ENCODE data around the gene COL5A1. TPM values are rescaled to one million over a fixed set of nuclear protein-coding genes. Genes with fewer than 3 reads are reported as not detected.

The COL5A1 gene
- total RNA-seq, 1 donor = 188 TPM

DNA sequence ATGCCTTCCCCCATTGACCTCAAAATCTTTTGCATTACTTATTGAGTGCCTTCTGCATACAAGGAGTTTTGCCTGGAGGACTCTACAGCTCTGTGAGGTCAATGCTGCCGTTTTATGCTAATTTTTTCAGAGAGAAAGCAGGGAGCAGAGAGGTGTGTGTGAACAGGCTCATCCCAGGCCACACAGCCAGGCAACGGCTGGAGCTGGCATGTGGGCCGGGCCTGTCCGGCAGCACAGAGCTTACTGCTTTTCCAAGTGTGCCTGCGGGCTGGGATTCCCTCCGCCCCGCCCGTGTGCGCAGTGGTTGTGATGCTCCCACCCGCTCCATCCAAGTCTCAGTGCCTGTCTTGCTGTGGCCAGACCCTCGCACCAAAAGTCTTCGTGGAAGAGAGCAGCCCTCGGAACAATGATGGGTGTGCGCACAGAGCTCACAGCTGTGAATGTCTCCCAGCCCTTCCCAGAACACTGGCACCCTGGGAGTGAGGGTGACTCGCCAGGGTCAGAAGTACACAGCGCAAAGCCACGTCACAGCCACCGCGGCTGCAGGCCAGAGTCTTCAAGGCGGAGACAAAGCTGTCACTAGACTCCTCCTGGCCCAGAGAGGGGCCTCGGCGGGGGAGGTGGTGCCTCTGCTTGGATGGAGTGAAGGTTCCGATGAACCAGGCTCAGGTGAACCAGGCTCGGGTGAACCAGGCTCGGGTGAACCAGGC lies 82.8 kb downstream of the COL5A1 start:
- no peak for TF ChIP-seq CTCF (IDR thresholded peaks at IDR 0.05; ENCODE audit: insufficient read depth, low read length)
- no peak overlapping the region for H3K4me3 ChIP-seq (ENCODE audit: low read depth, low read length)
- DNase-seq (ENCODE audit: low read depth) = peak; percentile 68

- no peak for DNase-seq (ENCODE audit: low read depth)
- TF ChIP-seq CTCF (IDR thresholded peaks at IDR 0.05; ENCODE audit: insufficient read depth, low read length) = no peak
- no peak overlapping the region for H3K4me3 ChIP-seq (ENCODE audit: low read depth, low read length)
Observed at GRCh38 chr9:134724912-134725604, 83.5 kb downstream of the COL5A1 start.

DNA sequence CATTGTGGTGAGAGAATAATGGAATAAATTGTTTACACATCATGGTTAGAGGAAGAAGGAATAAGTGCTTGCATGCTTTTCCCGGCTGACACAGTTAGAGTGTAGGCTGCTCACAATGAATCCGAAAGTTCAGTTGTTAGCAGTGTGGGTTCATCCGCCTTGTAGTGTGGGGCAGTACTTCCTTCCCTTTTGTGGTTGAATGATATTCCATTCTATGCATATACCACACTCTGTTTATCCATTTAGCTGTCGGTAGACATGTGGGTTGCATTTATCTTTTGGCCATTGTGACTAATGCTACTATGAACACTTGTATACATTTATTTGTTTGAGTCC lies 84.0 kb downstream of the COL5A1 start:
- TF ChIP-seq CTCF (IDR thresholded peaks at IDR 0.05; ENCODE audit: insufficient read depth, low read length) = no peak
- no peak for DNase-seq (ENCODE audit: low read depth)
- H3K4me3 ChIP-seq (ENCODE audit: low read depth, low read length) = no peak overlapping the region

- DNase-seq (ENCODE audit: low read depth) = no peak
- no peak overlapping the region for H3K4me3 ChIP-seq (ENCODE audit: low read depth, low read length)
- TF ChIP-seq CTCF (IDR thresholded peaks at IDR 0.05; ENCODE audit: insufficient read depth, low read length) = no peak
Observed at GRCh38 chr9:134726026-134726721, 84.6 kb downstream of the COL5A1 start.

DNA sequence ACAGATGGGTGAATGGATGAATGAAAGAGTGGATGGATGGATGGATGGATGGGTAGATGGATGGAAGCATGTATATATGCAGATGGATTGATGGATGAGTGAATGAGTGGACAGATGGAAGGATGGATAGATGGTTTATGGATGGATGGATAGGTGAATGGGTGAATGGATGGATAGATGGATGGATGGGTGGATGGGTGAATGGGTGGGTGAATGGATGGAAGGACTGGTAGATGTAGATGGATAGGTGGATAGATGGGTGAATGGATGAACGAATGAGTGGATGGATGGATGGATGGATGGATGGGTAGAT lies 85.1 kb downstream of the COL5A1 start:
- H3K4me3 ChIP-seq (ENCODE audit: low read depth, low read length) = no peak overlapping the region
- TF ChIP-seq CTCF (IDR thresholded peaks at IDR 0.05; ENCODE audit: insufficient read depth, low read length) = no peak
- no peak for DNase-seq (ENCODE audit: low read depth)

- no peak for DNase-seq (ENCODE audit: low read depth)
- H3K4me3 ChIP-seq (ENCODE audit: low read depth, low read length) = no peak overlapping the region
- no peak for TF ChIP-seq CTCF (IDR thresholded peaks at IDR 0.05; ENCODE audit: insufficient read depth, low read length)
Observed at GRCh38 chr9:134728021-134728795, 86.6 kb downstream of the COL5A1 start.
